Duodenal mucosa (tissue), 2 donors: ENCODE data around the gene MAB21L1.

Source experiments
- H3K27ac ChIP-seq: one replicate; pipeline ENCODE4 v1.7.0; 2013; ENCODE audit warnings: low read depth, low read length
- H3K27me3 ChIP-seq, 2 donors: one replicate each; pipeline ENCODE4 v1.7.0; 2013; ENCODE audit warnings: low read length in 2 of 2, control low read depth in 1 of 2; ENCODE audit not compliant: insufficient read depth in 2 of 2, control insufficient read depth in 1 of 2
- H3K36me3 ChIP-seq, 2 donors: one replicate each; pipeline ENCODE4 v1.7.0; 2013; ENCODE audit warnings: low read length in 2 of 2, control low read depth in 1 of 2; ENCODE audit not compliant: insufficient read depth in 2 of 2, control insufficient read depth in 1 of 2
- H3K4me1 ChIP-seq, 2 donors: one replicate each; pipeline ENCODE4 v1.7.0; 2013; ENCODE audit warnings: low read length in 2 of 2, control low read depth in 1 of 2; ENCODE audit not compliant: insufficient read depth in 2 of 2, control insufficient read depth in 1 of 2
- H3K4me3 ChIP-seq, 2 donors: one replicate each; pipeline ENCODE4 v1.7.0; 2013; ENCODE audit warnings: low read length in 2 of 2, low read depth in 1 of 2
- H3K9ac ChIP-seq, 2 donors: one replicate each; pipeline ENCODE4 v1.7.0; 2013; ENCODE audit warnings: low read length in 2 of 2, low read depth in 1 of 2
- H3K9me3 ChIP-seq, 2 donors: one replicate each; pipeline ENCODE4 v1.7.0; 2013; ENCODE audit warnings: low read length in 2 of 2, control low read depth in 1 of 2; ENCODE audit not compliant: control insufficient read depth in 1 of 2

Gene MAB21L1

DNA sequence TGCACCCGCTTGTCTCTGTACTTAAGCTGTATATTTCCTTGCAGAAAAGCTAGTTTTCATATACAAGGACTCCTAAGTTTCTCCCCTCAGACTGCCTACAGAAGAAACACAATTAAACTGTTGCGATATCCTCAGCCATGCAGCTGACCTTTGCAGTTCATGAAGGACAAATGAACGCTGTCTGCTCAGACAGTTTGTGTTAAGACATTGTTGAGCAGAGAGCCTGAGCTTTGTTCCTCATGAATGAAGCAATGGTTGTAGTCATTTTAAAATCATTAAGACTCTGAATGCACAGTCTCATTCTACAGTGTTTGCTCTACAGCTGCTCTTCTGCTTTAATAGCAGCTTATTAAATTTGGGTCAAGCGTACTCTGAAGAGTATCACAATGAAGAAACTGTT lies 23.2 kb upstream of the MAB21L1 start:
- Histone ChIP-seq H3K27me3 (no peaks in the 10 kb centered on the region), H3K4me1 (no peaks in the 10 kb centered on the region), H3K36me3 (no peaks in the 10 kb centered on the region), H3K9ac (no peak overlapping the region), H3K9me3 (no peaks in the 10 kb centered on the region), H3K4me3 (no peak overlapping the region), H3K27ac (no peak overlapping the region)

DNA sequence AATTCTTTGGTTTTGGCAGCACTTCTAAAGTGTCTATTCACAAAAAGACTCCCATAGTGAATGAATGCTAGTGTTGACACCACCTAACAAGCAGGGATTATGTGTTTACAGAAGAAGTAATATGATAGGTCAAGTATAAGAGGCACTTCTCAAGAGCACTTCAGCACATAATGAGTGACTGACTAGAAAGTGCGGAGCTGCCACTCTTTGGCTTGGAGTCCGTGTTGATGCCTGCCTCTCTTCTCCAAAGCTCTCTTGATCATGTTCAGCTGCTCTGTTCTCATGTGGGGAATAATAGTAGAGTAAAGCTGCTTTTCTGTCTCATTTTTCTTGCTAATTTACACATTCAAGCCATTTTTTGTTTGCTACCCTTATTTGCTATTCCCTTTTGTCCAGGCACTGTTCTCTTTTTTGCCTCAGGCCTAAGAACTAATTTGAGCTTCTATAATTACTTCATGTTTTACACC lies 22.7 kb upstream of the MAB21L1 start:
- H3K9ac ChIP-seq = no peak overlapping the region
- no peaks in the 10 kb centered on the region for H3K36me3 ChIP-seq
- no peaks in the 10 kb centered on the region for H3K27me3 ChIP-seq
- H3K4me3 ChIP-seq = no peak overlapping the region
- H3K4me1 ChIP-seq = no peaks in the 10 kb centered on the region
- no peaks in the 10 kb centered on the region for H3K9me3 ChIP-seq
- no peak overlapping the region for H3K27ac ChIP-seq

DNA sequence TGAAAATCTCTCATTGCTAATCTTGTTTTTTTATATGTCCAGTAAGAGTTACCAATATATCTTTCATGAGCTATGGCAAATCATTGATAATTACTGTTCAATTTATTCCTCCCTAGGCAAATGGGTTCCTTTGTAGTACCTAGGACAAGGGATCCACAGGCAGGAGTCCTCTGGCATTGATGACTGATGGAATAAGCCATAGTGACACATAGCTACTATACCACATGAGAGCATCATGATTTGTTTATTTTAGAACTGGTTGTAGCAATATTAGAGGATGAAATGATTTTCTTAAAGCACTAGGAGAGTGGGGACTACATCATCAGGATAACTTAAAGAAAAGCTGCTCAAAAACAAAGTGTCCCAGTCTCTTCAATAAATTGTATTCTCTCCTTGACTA lies 21.7 kb upstream of the MAB21L1 start:
- Histone ChIP-seq H3K27ac (no peak overlapping the region), H3K9ac (no peak overlapping the region), H3K27me3 (no peaks in the 10 kb centered on the region), H3K4me3 (no peak overlapping the region), H3K36me3 (no peaks in the 10 kb centered on the region), H3K9me3 (no peaks in the 10 kb centered on the region), H3K4me1 (no peaks in the 10 kb centered on the region)

DNA sequence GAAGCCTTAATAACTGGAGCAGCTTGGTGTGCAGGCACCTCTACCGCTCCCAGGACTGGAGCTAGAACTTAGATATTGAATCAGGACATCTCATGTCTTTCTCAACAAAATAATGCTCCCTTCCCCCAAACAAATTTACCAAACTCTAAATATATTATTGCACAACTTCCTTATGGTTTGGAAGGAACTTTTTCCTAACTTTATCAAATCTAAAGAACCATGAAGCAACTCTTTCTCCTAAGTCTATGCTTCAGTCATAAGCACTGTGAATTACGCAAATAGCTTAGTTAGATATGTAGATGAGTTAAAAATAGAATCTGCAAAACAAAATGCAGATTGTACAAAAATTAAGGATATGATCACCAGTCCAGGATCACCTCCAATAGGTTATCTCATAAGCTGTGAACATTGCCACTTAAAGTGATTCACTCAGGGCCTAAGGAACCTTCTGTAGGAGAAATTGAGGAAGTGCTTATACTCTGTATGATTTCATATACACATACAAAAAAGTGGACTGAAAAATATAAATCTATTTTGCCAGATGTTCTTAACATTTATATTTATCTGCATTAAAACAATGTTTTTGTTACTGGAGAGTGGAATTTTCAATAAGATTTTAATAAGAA lies 20.4 kb upstream of the MAB21L1 start:
- H3K36me3 ChIP-seq = no peaks in the 10 kb centered on the region
- no peaks in the 10 kb centered on the region for H3K4me1 ChIP-seq
- no peaks in the 10 kb centered on the region for H3K27me3 ChIP-seq
- no peak overlapping the region for H3K4me3 ChIP-seq
- no peaks in the 10 kb centered on the region for H3K9me3 ChIP-seq
- no peak overlapping the region for H3K27ac ChIP-seq
- H3K9ac ChIP-seq = no peak overlapping the region

DNA sequence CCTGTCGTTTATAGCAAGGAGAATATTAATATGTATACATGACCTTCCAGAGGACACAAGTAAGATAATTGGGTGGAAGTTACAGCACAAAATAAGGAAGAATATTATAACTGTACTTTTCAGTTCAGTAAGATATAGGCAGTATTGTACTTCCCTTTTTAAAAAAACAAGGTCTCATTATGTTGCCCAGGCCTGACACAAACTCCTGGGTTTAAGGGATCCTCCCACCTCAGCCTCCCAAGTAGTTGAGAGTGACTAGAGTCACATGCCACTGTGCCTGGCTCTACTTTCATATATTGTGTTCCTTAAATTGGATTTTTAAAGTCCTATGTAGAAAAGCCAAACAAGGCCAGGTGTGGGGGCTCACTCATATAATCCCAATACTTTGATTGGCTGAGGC lies 19.5 kb upstream of the MAB21L1 start:
- Histone ChIP-seq H3K9ac (no peak overlapping the region), H3K4me3 (no peak overlapping the region), H3K27me3 (no peaks in the 10 kb centered on the region), H3K27ac (no peak overlapping the region), H3K36me3 (no peaks in the 10 kb centered on the region), H3K9me3 (no peaks in the 10 kb centered on the region), H3K4me1 (no peaks in the 10 kb centered on the region)

DNA sequence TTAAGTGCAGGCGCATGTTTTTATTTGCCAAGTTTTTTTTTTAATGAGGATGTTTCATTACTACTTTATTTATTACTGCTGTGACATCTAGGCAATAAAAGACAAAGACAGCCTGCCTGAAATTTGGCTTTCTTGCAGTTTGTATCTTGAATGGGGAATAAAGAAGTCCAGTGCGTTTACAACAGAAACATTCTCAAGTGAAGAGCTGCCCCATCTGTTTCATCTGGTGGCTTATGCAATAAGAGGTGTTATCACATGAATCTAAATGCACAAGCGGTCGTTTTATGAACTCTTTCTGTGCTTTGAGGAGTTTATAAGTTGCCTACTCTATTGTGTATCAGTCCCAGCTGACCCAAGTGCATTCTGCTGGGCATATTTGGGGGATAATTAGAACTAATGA lies 12.6 kb upstream of the MAB21L1 start:
- no peaks in the 10 kb centered on the region for H3K36me3 ChIP-seq
- no peak overlapping the region for H3K27ac ChIP-seq
- H3K27me3 ChIP-seq = no peaks in the 10 kb centered on the region
- no peak overlapping the region for H3K9ac ChIP-seq
- no peaks in the 10 kb centered on the region for H3K9me3 ChIP-seq
- no peak overlapping the region for H3K4me3 ChIP-seq
- no peaks in the 10 kb centered on the region for H3K4me1 ChIP-seq

DNA sequence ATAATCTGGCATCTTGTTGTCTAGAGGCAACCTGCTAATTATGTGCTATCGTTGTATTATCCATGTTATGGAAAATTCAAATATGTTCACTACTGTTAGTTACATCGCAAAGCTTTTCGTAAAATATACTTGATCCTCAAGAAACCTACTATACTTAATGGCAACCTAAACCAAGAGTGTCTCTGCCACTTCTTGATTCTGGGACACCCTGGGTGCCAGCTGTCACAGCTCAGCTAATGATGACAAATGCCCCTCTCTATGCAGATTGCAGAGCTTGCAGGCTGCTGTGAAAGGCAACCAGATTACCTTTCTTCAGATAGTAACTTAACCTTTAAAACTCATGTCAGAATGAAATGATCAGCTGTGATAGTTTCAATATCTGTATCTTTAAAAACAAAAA lies 8.9 kb upstream of the MAB21L1 start:
- no peaks in the 10 kb centered on the region for H3K27me3 ChIP-seq
- no peak overlapping the region for H3K9ac ChIP-seq
- no peak overlapping the region for H3K4me3 ChIP-seq
- H3K36me3 ChIP-seq = no peaks in the 10 kb centered on the region
- no peaks in the 10 kb centered on the region for H3K9me3 ChIP-seq
- no peak overlapping the region for H3K27ac ChIP-seq
- H3K4me1 ChIP-seq = no peaks in the 10 kb centered on the region

DNA sequence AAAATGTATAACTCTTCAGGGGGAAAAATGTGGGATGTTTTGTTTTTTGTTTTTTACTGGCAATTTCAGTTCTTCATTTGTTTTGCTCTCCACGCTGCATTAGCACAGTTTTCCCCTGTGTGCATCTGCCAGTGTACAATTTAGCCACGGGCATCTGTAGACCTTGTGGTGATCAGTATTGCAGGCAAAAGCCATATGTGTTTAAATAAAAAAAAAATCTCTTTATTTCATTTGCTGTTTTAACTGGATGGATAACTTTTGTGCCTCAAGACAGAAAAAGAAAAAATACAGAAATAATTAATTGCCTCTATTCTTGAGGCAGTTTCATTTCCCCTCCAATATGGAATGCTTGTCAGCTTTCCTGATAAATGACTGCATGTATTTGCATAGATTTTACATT lies 7.9 kb upstream of the MAB21L1 start:
- Histone ChIP-seq H3K4me3 (no peak overlapping the region), H3K27me3 (no peaks in the 10 kb centered on the region), H3K9me3 (no peaks in the 10 kb centered on the region), H3K9ac (no peak overlapping the region), H3K36me3 (no peaks in the 10 kb centered on the region), H3K27ac (no peak overlapping the region), H3K4me1 (no peaks in the 10 kb centered on the region)

DNA sequence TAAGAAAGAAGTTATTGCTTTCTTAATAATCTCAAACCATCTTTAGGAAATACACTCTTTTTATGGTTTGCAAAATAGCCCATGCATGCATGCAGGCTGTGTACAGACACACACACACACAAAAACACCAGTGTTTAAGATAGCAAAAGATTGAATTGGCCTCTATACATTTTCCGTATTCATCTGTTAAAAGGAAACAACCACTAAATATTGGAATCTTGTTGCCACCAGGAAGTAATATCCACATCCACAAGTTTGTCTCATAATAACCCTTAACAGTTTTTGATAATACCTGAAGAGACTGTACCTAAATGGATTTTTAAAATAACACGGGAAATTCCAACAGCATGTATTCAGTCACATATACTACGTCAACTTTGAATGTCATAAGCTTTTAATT lies 7.3 kb upstream of the MAB21L1 start:
- no peaks in the 10 kb centered on the region for H3K36me3 ChIP-seq
- no peaks in the 10 kb centered on the region for H3K4me1 ChIP-seq
- H3K4me3 ChIP-seq = no peak overlapping the region
- H3K27me3 ChIP-seq = peaks cover under 1 to 4% of the 10 kb centered on the region in 2 donors
- H3K9me3 ChIP-seq = no peaks in the 10 kb centered on the region
- H3K27ac ChIP-seq = no peak overlapping the region
- no peak overlapping the region for H3K9ac ChIP-seq

DNA sequence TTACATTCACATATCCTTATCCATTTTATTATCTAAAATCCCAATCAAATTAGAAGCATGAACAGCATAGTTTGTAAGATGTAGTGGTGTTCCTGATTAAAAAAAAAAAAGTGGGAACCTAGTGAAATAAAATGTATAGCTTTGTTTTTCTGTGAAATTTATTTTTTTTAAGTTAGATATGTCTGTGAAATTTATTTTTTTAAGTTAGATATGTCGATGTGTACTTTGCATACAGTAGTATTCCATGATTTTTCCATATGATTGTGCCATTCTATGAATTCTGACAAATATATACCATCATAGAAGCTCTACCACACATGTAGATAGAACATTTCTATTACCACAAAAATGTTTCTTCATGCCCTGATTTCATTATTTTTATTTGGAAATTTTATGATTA lies 6.0 kb upstream of the MAB21L1 start:
- no peaks in the 10 kb centered on the region for H3K4me1 ChIP-seq
- H3K36me3 ChIP-seq = no peaks in the 10 kb centered on the region
- H3K27me3 ChIP-seq = peaks cover 10 to 17% of the 10 kb centered on the region in 2 donors
- no peaks in the 10 kb centered on the region for H3K9me3 ChIP-seq
- H3K4me3 ChIP-seq = no peak overlapping the region
- no peak overlapping the region for H3K27ac ChIP-seq
- H3K9ac ChIP-seq = no peak overlapping the region

DNA sequence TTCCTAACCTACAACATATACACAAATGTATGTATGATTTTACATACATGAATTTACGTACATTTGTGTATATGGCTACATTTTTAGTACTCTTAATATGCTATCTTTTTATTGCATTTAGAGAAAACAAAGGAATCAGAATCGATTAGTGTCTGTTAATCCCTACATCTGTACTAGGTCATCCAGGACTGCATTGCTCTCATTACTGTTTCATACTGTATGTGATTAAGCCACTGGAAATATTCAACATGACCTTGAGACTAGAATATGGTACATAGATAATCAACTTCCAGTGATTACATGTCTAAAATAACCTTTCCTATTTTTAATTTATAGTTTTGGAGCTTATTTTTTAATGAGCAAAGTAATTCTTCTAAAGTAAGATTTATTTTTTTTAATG lies 5.3 kb upstream of the MAB21L1 start:
- no peak overlapping the region for H3K27ac ChIP-seq
- H3K9ac ChIP-seq = no peak overlapping the region
- no peak overlapping the region for H3K4me3 ChIP-seq
- no peaks in the 10 kb centered on the region for H3K36me3 ChIP-seq
- H3K27me3 ChIP-seq = peaks cover 17 to 24% of the 10 kb centered on the region in 2 donors
- H3K9me3 ChIP-seq = no peaks in the 10 kb centered on the region
- no peaks in the 10 kb centered on the region for H3K4me1 ChIP-seq
